Prostate gland (tissue), 2 donors: Measurements from ENCODE around the gene FCF1.

Experiments
- CTCF ChIP-seq, 4 experiments: fragments of 200-600 bp in 2 of 4; fragments of 450-650 bp in 2 of 4; sonication (generic) in 2 of 4; IDR thresholded peaks; 1 replicate in 3 of 4; 2 replicates in 1 of 4; pipeline ENCODE4 v1.5.1; 2016 to 2019; ENCODE audit warnings: antibody characterized with exemption in 4 of 4, mild to moderate bottlenecking in 2 of 4, moderate library complexity in 2 of 4
- POLR2A ChIP-seq: fragments of 450-650 bp; IDR thresholded peaks from one replicate; pipeline ENCODE4 v1.6.1; 2016; ENCODE audit warnings: antibody characterized with exemption, mild to moderate bottlenecking

GRCh38 chr14:74697011-74697410, 15.9 kb upstream of the FCF1 start:
- TF ChIP-seq CTCF (IDR thresholded peaks at IDR 0.05), result no peak
- TF ChIP-seq POLR2A, result no peak
